ENCODE results near the gene TENM3.

TENM3 gene

GRCh38 chr4:182625193-182625592, 382.0 kb downstream of the TENM3 start:
- Histone ChIP-seq H3K36me3 (ENCODE audit: control insufficient read depth, insufficient read depth, low read length) (no peaks in the 10 kb centered on the region), H3K9me3 (ENCODE audit: control insufficient read depth, insufficient read depth, low read length) (no peaks in the 10 kb centered on the region), H3K9ac (ENCODE audit: low read depth, low read length) (no peak overlapping the region), H3K27me3 (ENCODE audit: control insufficient read depth, insufficient read depth, low read length) (no peaks in the 10 kb centered on the region), H3K4me3 (ENCODE audit: low read depth, low read length) (no peak overlapping the region), H3K4me1 (ENCODE audit: control insufficient read depth, insufficient read depth, low read length) (no peaks in the 10 kb centered on the region)

DNA sequence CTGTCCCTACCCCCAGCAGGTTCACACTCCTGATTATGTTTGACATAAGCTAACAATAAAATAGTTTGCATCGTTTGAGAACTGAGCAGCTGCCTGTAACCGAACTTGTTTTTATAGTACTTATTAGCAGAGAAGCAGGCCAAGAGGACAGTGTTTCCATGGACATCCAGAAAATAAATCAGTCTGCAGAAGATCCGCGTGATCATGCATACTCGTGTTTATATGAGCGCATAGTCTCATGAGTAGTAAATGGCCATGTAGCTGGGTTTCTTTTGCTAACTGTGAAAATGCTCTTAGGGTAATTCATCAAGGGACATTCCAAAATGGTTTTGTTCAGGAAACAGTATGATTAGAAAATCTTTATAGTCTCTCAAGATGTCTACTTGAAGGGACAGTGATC, 384.8 kb downstream of the TENM3 start:
- Histone ChIP-seq H3K4me1 (ENCODE audit: control insufficient read depth, insufficient read depth, low read length) (no peaks in the 10 kb centered on the region), H3K9me3 (ENCODE audit: control insufficient read depth, insufficient read depth, low read length) (no peaks in the 10 kb centered on the region), H3K27me3 (ENCODE audit: control insufficient read depth, insufficient read depth, low read length) (no peaks in the 10 kb centered on the region), H3K4me3 (ENCODE audit: low read depth, low read length) (no peak overlapping the region), H3K9ac (ENCODE audit: low read depth, low read length) (no peak overlapping the region), H3K36me3 (ENCODE audit: control insufficient read depth, insufficient read depth, low read length) (no peaks in the 10 kb centered on the region)

DNA sequence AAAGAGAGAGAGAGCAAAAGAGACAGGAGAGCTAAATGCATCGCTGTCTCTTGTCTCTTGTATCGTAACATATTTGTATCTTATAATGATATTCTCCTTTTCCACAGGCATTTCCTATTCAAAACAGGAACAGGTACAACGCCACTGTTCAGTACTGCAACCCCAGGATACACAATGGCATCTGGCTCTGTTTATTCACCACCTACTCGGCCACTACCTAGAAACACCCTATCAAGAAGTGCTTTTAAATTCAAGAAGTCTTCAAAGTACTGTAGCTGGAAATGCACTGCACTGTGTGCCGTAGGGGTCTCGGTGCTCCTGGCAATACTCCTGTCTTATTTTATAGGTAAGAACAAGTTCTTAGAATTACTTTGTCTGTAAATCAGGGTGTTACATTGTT, 385.3 kb downstream of the TENM3 start:
- Histone ChIP-seq H3K4me1 (ENCODE audit: control insufficient read depth, insufficient read depth, low read length) (no peaks in the 10 kb centered on the region), H3K4me3 (ENCODE audit: low read depth, low read length) (no peak overlapping the region), H3K27me3 (ENCODE audit: control insufficient read depth, insufficient read depth, low read length) (no peaks in the 10 kb centered on the region), H3K9ac (ENCODE audit: low read depth, low read length) (no peak overlapping the region), H3K36me3 (ENCODE audit: control insufficient read depth, insufficient read depth, low read length) (no peaks in the 10 kb centered on the region), H3K9me3 (ENCODE audit: control insufficient read depth, insufficient read depth, low read length) (no peaks in the 10 kb centered on the region)

DNA sequence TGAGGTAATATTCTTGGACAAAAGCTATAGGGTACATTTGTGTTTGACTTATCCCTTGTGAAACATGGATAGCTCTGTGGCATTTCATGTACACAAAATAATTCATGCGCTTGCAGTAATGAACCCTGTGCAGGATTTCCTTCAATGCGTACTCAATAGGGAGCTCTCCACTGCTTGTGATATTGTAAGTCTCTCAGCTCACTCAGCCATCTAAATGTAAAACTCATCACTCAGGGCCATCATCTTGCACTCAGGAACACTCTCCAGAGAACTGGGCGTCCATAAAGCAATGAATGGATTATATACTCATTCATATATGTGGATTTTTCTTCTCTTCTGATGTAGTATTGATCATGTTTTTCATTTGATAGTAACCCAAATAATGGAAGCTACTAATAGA, 385.9 kb downstream of the TENM3 start:
- H3K4me3 ChIP-seq (ENCODE audit: low read depth, low read length): no peak overlapping the region
- no peaks in the 10 kb centered on the region for H3K27me3 ChIP-seq (ENCODE audit: control insufficient read depth, insufficient read depth, low read length)
- no peak overlapping the region for H3K9ac ChIP-seq (ENCODE audit: low read depth, low read length)
- H3K36me3 ChIP-seq (ENCODE audit: control insufficient read depth, insufficient read depth, low read length): no peaks in the 10 kb centered on the region
- H3K4me1 ChIP-seq (ENCODE audit: control insufficient read depth, insufficient read depth, low read length): no peaks in the 10 kb centered on the region
- no peaks in the 10 kb centered on the region for H3K9me3 ChIP-seq (ENCODE audit: control insufficient read depth, insufficient read depth, low read length)

GRCh38 chr4:182640491-182640890, 397.3 kb downstream of the TENM3 start:
- H3K27me3 ChIP-seq (ENCODE audit: control insufficient read depth, insufficient read depth, low read length): no peaks in the 10 kb centered on the region
- H3K4me3 ChIP-seq (ENCODE audit: low read depth, low read length): no peak overlapping the region

GRCh38 chr4:182640932-182641331, 397.7 kb downstream of the TENM3 start:
- no peaks in the 10 kb centered on the region for H3K36me3 ChIP-seq (ENCODE audit: control insufficient read depth, insufficient read depth, low read length)
- no peaks in the 10 kb centered on the region for H3K27me3 ChIP-seq (ENCODE audit: control insufficient read depth, insufficient read depth, low read length)
- H3K4me3 ChIP-seq (ENCODE audit: low read depth, low read length): no peak overlapping the region
- H3K9ac ChIP-seq (ENCODE audit: low read depth, low read length): no peak overlapping the region
- no peaks in the 10 kb centered on the region for H3K9me3 ChIP-seq (ENCODE audit: control insufficient read depth, insufficient read depth, low read length)
- H3K4me1 ChIP-seq (ENCODE audit: control insufficient read depth, insufficient read depth, low read length): no peaks in the 10 kb centered on the region

More at GRCh38 chr4:182640491-182640890, 397.3 kb downstream of the TENM3 start:
- no peaks in the 10 kb centered on the region for H3K36me3 ChIP-seq (ENCODE audit: control insufficient read depth, insufficient read depth, low read length)
- no peak overlapping the region for H3K9ac ChIP-seq (ENCODE audit: low read depth, low read length)
- H3K9me3 ChIP-seq (ENCODE audit: control insufficient read depth, insufficient read depth, low read length): no peaks in the 10 kb centered on the region
- H3K4me1 ChIP-seq (ENCODE audit: control insufficient read depth, insufficient read depth, low read length): no peaks in the 10 kb centered on the region

- no peak overlapping the region for H3K9ac ChIP-seq (ENCODE audit: low read depth, low read length)
- H3K27me3 ChIP-seq (ENCODE audit: control insufficient read depth, insufficient read depth, low read length): no peaks in the 10 kb centered on the region
- H3K4me1 ChIP-seq (ENCODE audit: control insufficient read depth, insufficient read depth, low read length): no peaks in the 10 kb centered on the region
- H3K4me3 ChIP-seq (ENCODE audit: low read depth, low read length): no peak overlapping the region
- no peaks in the 10 kb centered on the region for H3K9me3 ChIP-seq (ENCODE audit: control insufficient read depth, insufficient read depth, low read length)
- H3K36me3 ChIP-seq (ENCODE audit: control insufficient read depth, insufficient read depth, low read length): no peaks in the 10 kb centered on the region
Measured at GRCh38 chr4:182642831-182643230, 399.6 kb downstream of the TENM3 start.

DNA sequence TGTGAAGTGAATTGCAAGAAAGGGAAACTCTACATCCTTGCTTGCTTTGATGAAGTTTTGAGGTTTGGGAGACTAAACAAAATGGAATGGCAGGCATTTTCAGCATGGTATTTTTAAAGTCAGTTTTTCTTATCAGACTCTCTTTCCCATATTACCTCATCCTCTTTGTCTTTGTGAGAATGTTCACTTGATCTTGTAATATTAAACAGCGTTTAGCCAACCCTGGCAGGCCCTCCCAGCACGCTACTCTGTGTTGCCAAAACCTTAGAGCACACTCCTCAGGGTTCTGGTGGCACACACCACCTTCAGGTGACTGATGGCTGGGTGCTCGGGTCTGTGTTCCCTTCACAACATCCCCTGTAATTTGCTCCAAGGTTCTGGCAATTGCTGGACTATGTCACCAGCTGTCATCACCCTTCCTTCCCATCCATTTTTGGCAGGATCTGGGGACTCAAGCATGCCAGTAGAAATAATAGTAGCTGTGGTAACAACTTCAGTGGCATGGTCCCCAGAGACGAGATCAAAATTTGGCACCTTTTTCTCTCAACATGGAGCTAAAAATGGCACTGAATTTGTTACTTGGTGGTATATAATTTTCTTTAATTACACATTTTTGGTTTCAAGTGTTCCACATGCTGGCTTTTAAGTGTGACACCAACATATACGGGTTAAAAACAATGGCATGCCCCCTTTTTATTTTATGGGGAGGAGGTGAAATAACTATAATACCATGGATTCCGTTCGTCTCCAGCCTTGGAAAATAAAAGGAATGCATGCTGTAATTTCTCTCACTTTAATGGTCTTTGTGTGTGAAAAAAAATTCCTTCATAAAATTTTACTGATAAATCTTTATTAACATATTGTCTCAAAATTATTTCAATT, 400.8 kb downstream of the TENM3 start:
- Histone ChIP-seq H3K9ac (ENCODE audit: low read depth, low read length) (no peak overlapping the region), H3K36me3 (ENCODE audit: control insufficient read depth, insufficient read depth, low read length) (no peaks in the 10 kb centered on the region), H3K4me1 (ENCODE audit: control insufficient read depth, insufficient read depth, low read length) (no peaks in the 10 kb centered on the region), H3K4me3 (ENCODE audit: low read depth, low read length) (no peak overlapping the region), H3K27me3 (ENCODE audit: control insufficient read depth, insufficient read depth, low read length) (no peaks in the 10 kb centered on the region), H3K9me3 (ENCODE audit: control insufficient read depth, insufficient read depth, low read length) (no peaks in the 10 kb centered on the region)

GRCh38 chr4:182644683-182645050, 401.5 kb downstream of the TENM3 start:
- H3K9ac ChIP-seq (ENCODE audit: low read depth, low read length): no peak overlapping the region
- no peaks in the 10 kb centered on the region for H3K4me1 ChIP-seq (ENCODE audit: control insufficient read depth, insufficient read depth, low read length)
- H3K4me3 ChIP-seq (ENCODE audit: low read depth, low read length): no peak overlapping the region
- no peaks in the 10 kb centered on the region for H3K36me3 ChIP-seq (ENCODE audit: control insufficient read depth, insufficient read depth, low read length)
- H3K27me3 ChIP-seq (ENCODE audit: control insufficient read depth, insufficient read depth, low read length): no peaks in the 10 kb centered on the region
- no peaks in the 10 kb centered on the region for H3K9me3 ChIP-seq (ENCODE audit: control insufficient read depth, insufficient read depth, low read length)

DNA sequence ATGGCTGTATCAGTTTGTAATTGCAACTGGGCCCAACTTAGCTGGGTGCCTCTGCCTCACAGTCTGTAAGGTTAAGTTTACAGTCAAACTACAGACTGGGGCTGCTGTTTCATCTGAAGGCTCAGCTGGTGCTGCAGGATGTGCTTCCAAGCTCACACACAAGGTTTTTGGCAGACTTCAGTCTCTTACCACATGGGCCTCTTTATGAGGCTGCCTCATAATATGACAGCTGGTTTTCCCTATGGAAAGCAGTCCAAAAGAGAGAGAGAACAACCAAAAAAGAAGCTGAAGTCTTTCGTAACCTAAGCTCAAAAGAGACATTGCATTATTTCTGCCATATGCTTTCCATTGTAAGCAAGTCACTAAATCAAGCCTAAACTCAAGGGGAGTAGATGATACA, 402.3 kb downstream of the TENM3 start:
- Histone ChIP-seq H3K36me3 (ENCODE audit: control insufficient read depth, insufficient read depth, low read length) (no peaks in the 10 kb centered on the region), H3K9me3 (ENCODE audit: control insufficient read depth, insufficient read depth, low read length) (no peaks in the 10 kb centered on the region), H3K4me1 (ENCODE audit: control insufficient read depth, insufficient read depth, low read length) (no peaks in the 10 kb centered on the region), H3K4me3 (ENCODE audit: low read depth, low read length) (no peak overlapping the region), H3K27me3 (ENCODE audit: control insufficient read depth, insufficient read depth, low read length) (no peaks in the 10 kb centered on the region), H3K9ac (ENCODE audit: low read depth, low read length) (no peak overlapping the region)

- H3K36me3 ChIP-seq (ENCODE audit: control insufficient read depth, insufficient read depth, low read length): no peaks in the 10 kb centered on the region
- no peaks in the 10 kb centered on the region for H3K9me3 ChIP-seq (ENCODE audit: control insufficient read depth, insufficient read depth, low read length)
- no peak overlapping the region for H3K4me3 ChIP-seq (ENCODE audit: low read depth, low read length)
- H3K4me1 ChIP-seq (ENCODE audit: control insufficient read depth, insufficient read depth, low read length): no peaks in the 10 kb centered on the region
- H3K9ac ChIP-seq (ENCODE audit: low read depth, low read length): no peak overlapping the region
- no peaks in the 10 kb centered on the region for H3K27me3 ChIP-seq (ENCODE audit: control insufficient read depth, insufficient read depth, low read length)
Measured at GRCh38 chr4:182647646-182648300, 404.6 kb downstream of the TENM3 start.

GRCh38 chr4:182648766-182649165, 405.6 kb downstream of the TENM3 start:
- H3K27me3 ChIP-seq (ENCODE audit: control insufficient read depth, insufficient read depth, low read length): no peaks in the 10 kb centered on the region
- H3K4me3 ChIP-seq (ENCODE audit: low read depth, low read length): no peak overlapping the region
- no peaks in the 10 kb centered on the region for H3K36me3 ChIP-seq (ENCODE audit: control insufficient read depth, insufficient read depth, low read length)
- H3K9ac ChIP-seq (ENCODE audit: low read depth, low read length): no peak overlapping the region
- H3K4me1 ChIP-seq (ENCODE audit: control insufficient read depth, insufficient read depth, low read length): no peaks in the 10 kb centered on the region
- H3K9me3 ChIP-seq (ENCODE audit: control insufficient read depth, insufficient read depth, low read length): no peaks in the 10 kb centered on the region
